HG03565 (cell line): ENCODE results near the gene HOTAIR.

ENCODE experiments used
- ATAC-seq: cut with Tn5 transposase; IDR thresholded peaks from one replicate; pipeline ENCODE4 v1.9.1; 2021; ENCODE audit warnings: mild to moderate bottlenecking, moderate library complexity; ENCODE audit not compliant: unreplicated experiment

Gene HOTAIR

DNA sequence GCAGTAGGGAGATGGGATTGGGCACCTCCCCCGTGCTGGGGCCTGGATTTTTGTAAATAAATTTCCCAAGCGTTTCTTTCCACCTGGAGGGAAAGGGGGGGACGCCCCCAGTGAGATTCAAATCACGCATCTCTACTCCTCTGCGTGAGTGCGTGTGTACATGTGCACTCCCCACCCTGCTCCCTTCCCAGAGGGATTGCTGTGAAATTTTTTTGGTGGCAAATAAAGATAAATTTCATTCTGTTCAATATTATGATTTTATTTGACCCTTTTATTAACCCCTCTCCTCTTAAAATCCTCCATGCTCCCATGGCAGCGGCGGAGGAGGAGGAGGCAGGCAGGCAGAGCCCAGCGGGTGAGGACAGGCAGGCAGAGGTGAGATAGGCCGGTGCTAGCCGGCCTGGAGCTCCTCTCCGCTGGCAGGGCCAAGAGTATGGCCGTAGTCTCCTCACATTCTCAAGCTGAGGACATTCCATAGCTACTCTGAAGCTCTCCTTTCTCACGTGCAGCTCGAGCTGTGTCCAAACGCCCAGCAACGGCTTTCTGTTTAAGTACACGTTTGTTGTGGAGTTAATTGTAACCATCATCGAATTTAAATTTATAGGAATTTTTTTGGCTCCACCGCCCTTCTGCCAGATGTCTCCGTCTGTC lies 1.5 kb upstream of the HOTAIR start:
- ATAC-seq: no peak

DNA sequence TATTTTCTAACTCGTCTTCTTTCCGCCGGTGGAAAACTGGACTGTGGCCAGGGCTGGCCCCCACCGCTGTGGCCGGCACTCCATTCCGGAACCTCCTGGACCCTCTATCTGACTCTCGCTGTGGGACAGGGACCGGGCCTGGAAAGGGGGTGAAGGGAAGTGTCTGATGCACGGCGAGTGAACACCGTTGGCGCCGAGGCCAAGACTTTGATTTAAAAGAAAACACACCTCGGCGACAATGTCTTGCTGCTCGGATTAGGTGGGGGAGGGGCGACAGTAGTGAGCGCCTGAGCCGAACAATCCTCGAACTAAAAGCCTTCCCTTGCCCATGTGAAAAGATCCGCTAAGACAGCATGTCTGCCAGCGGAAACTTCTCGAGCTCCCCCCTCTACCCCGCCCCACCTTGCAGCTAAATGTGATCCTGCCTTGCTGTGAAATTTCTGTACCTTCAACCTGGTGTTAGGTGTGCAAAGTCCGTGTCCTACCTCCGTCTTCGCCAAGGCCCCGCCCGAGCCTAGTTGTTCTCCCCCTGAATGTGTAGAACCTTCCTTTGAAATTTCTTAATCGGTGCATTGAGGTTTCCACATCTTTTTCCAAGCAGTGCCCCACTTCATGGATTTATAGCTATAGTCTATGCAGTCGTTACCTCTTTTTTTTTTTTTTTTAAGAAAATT lies 862 bp upstream of the HOTAIR start:
- no peak for ATAC-seq

DNA sequence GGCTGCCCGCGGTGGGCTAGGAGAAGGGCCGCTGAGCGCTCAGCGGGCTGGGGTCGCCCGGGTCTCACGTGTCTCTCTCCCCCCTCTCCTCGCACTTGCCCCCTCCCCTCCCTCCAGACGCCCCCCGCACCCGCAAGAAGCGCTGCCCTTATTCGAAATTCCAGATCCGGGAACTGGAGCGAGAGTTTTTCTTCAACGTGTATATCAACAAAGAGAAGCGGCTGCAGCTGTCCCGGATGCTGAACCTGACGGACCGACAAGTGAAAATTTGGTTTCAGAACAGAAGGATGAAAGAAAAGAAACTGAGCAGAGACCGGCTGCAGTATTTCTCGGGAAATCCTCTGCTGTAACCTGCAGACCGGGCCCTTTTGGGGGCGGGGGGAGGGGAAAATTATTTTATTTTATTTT lies 314 bp upstream of the HOTAIR start:
- no peak for ATAC-seq

DNA sequence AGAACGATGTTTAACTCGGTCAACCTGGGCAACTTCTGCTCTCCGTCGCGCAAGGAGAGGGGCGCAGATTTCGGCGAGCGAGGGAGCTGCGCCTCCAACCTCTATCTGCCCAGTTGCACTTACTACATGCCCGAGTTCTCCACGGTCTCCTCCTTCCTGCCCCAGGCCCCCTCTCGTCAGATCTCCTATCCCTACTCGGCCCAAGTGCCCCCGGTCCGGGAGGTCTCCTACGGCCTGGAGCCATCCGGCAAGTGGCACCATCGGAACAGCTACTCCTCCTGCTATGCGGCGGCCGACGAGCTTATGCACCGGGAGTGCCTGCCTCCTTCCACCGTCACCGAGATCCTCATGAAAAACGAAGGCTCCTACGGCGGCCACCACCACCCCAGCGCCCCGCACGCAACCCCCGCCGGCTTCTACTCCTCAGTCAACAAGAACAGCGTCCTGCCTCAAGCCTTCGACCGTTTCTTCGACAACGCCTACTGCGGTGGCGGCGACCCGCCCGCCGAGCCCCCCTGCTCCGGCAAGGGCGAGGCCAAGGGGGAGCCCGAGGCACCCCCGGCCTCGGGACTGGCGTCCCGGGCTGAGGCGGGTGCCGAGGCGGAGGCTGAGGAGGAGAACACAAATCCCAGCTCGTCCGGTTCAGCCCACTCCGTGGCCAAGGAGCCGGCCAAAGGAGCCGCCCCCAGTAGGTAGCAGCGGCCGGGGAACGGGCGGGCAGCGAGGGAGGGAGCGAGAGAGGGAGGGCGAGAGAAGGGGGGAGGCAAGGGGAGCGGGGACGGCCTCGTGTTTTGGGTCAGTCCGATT lies 1.3 kb downstream of the HOTAIR start:
- ATAC-seq: no peak

DNA sequence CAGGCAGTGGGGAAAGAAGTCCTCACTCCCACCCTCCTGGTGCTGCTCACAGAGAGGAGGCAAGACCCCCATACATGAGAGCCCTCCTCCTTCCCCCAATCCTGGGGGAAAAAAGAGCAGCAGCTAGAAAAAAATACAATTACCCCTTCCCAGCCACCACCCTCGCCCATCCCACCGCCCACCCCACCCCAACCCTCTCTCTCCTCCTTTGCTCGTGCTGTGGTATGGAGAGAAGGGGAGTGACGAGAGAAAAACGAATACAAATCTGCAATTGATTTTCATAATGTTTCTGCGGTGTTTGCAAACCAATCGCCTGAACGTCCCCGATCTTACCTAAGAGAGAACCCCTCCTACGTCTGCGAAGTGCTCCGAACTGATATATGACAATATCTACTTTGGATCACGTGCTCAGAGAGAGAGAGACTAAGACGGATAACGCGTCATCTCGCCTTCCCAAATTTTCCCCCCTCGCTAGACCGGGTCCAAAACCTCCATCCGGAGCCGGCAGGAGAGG lies 2.0 kb downstream of the HOTAIR start, which contains the start of gene HOXC11:
TSS of gene HOXC11 (plus strand) at position 405 of the 514 bp plus-strand sequence. CDS start 116 bp downstream, outside the sequence.
- ATAC-seq: no peak

DNA sequence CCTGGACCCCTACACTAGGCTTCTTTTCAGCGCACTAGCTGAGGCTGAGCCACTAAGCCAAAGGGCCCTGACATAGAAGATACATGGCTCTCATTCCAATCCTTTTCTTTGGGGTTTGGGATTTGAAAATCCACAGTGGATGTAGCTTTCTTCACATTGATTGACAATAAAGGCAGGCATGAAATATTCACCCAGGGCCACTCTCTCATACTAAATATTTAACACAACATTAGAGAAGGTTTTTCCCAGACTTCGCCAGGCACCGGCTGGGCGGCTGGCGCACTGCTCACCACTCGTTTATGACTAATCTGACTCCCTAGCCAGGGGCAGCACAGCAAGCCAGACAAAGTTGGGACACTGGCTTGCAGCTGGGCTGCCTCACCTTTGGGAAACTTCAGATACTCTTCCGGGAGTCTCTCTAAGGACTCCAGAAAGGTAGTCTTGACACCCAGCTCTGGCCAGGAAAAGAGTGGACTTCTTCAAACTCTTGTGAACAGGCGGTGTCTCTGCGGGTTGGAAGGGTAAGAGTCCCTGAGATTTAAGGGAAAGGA lies 2.5 kb downstream of the HOTAIR start:
- ATAC-seq: no peak

DNA sequence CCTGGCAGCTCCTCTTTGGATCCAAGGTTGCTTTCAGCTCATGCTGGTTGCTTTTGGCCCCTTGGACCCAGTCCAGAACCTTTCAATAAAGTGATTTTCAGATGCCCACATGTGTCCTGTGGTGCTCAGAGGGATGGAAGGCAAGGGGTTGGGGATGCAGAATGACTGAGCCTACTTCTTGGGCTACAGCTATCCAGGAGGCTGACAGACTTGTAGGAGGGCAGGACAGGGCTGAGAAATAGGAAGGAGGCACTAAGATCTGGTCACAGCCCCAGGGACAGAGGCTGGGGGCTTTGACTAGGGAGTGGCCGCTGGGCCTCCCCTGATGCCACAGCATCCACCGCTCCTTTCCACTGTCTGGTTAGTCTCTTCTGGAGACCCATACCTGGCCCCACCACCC lies 3.1 kb downstream of the HOTAIR start:
- ATAC-seq: no peak

DNA sequence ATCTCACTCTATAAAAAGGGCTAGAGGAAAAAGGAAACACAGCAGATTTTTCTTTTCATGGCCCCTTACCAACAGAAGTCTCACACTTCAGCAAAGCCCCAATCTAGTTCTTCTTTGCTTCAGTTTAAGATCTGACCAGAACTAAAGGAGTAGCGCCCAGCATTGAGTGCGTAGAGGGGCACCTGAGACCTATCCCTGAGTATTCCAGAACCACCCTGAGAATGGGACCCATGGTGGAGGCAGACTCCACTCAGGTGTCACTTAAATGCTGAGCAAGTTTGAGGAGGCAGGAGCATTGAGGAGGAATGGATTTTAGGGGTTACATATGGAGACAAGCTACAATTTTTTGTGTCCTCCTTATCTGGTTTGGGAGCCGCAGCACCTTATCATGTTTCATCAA lies 3.6 kb downstream of the HOTAIR start:
- ATAC-seq: no peak

DNA sequence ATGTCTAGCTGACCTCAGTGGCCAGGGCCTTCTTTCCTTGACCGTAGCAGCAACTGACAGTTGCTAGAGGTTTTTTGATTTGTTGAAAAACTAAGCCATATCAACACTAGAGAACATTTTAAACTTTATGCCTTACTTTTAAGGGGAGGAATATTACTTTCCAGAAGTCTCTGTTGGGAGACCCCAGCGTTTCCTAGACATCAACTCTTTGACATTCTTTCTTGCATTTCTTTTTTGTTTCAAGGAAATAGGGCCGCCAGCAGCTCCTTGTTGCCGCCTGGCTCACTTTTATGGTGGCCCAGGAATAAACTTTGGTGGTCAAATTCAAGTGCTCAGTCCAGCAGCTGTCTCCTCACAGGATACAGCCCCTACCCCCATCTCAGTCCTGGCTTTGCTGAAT lies 4.3 kb downstream of the HOTAIR start:
- ATAC-seq: no peak

DNA sequence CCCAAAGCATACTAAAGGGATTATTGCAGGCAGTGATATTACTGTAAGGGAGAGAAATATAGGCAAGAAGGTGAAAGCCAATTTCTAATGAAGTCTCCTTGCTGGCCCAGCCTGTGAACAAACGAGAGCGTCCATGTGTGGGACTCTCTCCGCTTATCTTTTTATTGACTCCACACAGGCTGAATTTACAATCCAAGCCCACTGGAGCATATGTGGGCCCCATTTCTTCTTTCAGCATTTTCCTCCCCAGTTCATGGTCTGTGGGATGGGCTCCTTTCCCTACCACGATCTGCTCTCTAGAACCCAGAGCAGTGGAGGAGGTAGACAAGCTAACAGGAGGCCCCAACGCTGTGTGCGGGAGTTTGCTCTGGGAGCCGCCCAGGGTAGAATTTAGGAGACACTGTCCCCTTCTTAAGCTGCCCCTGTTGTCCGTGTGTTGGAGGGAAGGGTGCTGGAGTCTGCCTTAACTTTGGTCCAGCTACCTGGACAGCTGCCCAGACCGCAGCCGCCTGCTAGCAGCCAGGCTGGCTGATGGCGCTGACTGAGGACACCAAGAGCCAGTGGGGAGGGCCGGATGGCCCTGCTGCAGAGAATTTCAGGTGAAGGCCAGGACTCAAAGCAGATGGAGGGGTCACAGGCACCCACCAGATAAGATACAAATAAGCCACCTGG lies 5.0 kb downstream of the HOTAIR start:
- no peak for ATAC-seq

DNA sequence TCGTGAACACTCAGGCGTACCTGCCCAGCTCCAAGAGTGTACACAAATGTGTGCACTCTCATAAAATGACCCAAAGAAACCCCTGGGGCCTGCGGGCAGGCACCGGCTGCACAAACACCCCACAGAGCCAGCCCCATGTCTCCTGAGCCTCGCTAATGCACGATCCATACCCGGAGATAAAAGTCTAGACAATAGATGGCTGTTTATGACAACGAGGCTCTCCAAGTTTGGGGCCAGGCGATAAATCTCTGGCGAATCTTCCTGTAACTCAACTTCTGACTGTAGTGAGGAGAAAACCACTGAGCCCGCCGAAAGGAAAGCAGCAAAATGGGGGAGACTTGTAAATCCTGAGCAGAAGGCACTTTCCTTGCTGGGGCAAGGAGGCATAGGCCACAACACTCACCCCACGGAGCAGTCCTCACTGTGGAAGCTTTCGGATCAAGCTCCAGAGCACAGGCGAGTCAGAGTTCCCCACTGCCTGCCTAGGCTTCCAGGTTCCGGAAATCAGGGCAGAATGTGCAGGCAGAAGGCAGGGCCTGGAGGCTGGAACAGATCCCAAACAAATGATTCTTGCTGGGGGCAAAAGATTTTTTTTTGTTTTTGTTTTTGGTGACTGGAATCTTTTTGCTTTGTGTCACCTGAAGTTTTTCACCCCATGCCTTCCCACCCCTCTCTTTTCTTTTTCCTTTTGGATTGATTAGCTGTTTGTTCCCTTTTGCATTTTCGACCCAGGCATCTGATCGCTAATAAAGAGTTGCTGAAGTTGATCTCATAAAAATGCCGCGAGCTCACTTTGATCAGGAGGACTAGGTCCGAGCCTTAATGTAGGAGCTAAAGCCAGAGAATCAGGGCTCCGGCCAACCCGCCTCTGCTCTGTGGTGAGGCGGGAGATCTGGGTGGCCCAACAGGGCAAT lies 6.3 kb downstream of the HOTAIR start:
- ATAC-seq: no peak

DNA sequence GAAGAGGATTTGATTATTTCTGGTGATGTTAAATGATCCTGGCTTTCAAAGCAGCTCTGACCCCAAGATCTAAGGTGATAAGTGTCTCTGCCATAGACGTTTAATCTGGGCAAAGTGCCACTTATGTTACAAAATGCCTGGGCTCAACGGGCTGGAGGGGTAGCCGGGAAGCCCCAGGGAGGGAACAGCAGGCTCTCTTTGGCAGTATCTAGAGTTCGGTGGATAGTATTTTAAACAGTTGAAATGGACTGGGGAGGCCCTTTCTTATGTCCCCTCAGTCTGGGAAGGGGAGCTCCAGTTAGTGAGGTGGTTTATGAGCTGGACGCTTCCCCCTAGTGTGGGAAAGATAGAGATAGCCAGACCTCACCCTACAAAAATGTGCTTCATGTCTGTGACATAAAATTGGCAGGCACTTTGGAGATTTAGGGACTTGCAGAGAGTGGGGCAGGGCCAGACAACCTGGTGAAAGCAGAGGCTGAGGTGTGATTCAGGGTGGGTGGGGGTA lies 7.3 kb downstream of the HOTAIR start:
- ATAC-seq: no peak

DNA sequence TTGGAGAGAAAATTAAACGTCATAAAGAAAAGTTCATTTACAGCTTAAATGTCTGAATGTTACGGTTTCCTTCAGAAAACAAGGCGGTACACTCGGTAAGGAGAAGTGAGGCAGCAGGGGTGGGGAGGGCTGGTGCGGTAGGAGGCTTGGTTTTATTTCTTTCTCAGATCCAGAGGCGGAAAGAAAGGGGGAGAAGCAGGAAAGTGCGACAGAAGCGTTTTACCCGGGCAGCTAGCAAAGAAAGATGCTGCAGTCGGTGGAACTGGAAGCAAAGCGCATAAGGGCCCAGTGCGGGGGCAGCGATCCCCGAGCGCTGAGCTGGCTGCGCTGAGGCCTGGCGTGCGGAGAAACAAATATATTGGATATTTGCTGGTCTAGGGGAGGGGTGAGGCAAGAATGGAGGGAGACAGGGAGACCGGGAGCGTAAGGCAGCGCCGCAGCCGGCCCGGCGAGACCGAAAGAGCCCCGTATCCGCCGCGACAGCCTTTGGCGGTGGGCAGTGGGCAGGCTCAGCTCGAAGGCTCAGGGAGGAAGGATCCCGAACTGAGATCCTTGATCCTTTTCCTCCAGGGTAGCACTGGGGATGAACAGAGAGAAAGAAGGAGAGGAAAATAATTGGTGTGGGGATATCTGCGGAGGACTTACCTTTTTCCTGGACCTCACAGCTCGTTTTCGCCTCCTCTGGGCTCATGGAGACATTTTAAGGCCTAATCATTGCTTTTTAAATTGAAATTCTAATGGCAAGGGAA lies 8.2 kb downstream of the HOTAIR start:
- ATAC-seq: no peak

DNA sequence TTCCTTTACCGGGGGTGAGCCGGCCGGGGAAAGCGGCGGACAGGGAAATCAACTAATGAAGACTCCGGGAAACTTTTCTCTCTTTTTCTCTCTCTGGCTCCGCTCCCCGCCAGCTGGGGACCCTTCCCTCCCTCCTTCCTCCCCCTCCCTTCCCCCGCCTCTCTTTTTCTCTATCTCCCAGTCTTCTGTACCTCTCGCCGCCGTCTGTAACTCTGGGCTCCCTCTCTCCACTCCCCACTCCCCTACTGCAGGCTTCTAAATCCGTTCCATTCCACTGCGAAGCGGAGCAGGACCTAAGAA lies 8.7 kb downstream of the HOTAIR start:
- no peak for ATAC-seq

DNA sequence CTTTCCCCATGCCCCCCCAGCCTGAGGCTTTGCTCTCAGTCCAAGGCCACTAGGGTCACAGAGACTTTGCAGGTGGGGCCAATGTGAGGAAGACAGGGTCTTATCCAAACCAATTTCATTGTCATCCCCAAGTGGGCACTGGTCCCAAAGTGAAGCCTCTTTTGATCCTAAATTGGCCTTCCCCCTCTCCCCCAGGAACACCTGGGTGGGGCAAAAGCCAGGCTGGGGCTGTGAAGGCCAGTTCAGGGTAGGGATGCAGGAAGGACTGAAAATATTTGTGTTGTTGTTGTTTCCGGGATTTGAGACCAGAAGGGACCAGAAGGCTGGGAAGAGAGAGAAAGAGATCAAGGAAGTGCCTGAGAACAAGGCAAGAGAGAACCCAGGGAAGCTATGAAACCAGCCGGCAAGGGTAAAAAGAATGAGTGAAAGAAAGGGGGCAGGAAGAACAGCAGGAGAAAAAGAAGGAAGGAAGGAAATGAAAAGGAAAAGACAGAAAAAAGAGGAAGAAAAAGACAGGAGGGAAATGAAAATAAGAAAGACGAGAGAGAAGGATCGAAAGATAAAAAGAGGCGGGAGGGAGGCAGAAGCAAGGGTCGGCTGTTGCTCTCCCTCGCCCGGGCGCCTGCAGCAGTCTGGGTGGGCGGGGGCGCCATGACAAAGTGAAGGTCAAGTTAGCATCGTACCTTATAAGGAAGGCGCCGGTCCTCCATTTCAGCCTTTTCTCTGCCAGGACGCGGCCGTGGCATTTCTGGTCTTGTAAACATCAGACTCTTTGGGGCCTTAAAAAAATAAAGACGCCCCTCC lies 9.3 kb downstream of the HOTAIR start:
- no peak for ATAC-seq

DNA sequence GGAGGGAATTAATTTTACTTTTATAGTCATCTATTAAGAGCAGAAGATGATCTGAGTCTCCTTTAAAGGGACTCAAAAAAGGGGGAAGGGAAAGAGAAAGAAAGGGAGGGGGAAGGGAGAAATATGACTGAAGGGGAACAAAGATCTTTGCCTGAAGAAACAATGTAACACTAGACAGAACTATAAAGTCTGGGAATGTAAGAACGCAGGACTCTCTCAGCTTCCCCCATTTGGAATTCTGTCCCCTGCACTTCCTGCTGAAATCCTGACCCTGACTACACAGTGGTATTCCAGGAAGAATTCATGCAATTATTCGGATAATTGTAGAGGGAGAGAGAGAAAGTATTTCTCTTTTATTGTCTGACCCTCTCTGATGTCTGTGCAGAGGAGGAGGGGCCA lies 10.4 kb downstream of the HOTAIR start:
- ATAC-seq: no peak

DNA sequence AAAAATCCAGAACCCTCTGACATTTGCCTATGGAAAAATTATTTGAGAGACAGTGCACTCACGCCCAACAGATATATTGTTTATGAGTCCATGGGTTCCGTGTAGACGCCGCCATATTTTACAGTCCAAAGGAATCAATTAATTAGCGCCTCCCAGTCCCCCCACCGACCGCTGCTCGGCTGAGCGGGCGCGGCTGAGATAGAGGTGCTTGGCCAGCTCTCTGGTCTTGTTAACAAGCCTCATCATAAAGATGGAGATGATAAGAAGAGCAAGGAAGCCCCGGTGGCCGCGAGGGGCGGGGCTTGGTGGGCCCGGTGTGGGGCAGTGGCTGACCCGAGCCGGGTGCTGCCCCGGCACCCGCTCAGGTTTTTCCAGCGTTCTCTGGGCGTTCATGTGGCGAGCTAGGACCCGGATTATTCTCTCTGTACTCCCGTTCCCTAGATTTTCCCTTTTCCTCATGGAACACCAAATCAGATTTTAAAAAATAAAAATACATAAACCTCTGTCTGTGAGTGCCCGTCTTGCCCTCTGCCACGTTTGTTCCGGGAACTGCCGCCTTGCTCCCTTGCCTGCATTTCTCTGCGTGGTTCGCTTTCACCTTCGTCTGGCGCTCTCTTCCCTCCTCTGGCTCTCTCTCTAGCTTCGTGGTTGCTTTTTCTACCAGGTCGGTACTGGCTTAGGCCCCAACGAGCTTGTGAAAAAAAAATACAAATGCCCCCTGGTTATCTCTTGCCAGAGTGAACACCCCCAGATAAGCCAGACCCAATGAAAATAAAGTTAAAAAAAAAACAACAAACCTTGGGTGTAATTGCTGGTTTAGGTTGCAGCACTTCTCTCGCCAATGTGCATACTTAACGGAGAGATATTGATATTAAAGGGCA lies 11.1 kb downstream of the HOTAIR start:
- ATAC-seq: no peak
